NCI-H1436 (cell line): Measurements from ENCODE around the gene TRIM46.

Experiments used
- DNase-seq: peaks from one replicate; lab custom pipeline; 2025; lab: John Stamatoyannopoulos, UW

Gene TRIM46

DNA sequence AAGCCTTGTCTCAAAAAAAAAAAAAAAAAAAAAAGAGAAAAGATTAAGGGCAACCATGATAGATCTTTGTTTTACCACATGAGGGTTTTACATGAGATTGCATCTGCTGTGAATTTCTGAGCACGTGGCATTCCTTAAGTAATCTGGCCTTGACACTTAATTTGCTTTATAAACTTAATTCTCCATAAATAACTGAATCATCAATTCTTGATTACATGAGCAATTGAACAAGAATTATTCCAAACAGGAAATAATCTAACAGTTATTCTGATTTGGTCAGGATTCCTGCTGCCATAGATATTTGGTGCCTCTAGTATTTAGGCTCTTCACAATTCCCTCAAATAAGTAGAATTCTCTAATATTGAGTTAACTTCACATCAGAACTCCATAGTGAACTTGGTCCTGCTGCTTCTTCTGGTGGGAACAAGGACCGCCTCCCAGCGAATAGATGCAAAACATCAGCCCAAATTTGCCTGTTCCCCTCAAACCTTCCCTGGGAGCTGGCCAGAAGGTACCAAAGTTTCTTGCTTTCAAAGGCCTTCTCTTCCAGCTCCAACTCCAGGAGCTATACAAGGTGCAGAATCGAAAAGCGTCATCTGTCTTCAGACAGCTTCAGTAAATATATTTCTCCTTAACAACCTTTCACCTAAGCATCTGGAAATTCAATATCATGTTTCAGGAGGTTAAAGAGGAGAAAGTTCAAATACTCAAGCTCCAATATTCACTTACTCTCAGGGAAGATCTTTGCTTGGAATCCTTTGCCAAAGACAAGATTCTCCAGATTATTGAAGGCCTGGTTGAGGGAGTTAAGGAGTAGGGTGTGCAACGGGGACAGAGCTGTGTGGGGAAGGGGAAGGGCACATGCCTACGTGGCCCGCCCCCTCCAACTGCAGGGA lies 1.6 kb upstream of the TRIM46 start:
- DNase-seq: no peak

DNA sequence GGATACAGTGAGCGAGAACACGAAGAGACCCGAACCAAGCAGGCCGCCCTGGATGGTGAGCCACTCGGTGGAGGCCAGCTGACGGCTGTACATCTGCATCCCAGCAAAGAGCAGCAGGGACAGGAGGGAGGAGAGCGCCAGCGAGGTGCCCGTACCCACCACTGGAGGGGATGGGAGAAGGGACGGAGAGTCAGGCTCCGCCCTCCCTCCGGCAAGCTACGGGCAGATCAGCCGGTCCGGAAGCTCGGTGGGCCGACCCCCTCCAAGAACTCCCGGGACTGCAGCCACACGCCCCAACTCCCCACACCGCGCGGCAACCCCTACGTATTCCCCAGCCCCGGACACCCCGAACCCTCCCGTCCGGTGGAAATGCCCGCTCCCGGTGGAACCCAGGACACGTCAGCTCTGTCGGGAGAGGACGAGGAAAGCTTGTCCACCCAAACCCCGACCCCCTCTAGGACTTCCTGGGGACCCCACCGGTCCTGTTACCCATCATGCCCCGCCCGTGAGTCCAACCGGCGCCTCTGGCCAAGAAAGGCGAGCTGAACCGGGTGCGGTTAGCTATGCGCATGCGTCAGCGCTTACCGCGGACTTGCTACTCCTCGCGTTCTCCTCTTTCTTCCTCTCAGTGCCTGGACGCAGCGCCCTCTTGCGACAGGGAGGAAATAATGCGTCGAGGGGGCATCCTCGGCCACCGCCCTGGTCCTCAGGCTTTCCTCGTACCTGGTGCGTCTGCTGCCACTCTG lies 744 bp upstream of the TRIM46 start, which contains the start of gene KRTCAP2:
TSS of gene KRTCAP2 (minus strand) at position 573 of the 746 bp plus-strand sequence. CDS start at position 493, 80 bp downstream.
- DNase-seq: peak; percentile 93

DNA sequence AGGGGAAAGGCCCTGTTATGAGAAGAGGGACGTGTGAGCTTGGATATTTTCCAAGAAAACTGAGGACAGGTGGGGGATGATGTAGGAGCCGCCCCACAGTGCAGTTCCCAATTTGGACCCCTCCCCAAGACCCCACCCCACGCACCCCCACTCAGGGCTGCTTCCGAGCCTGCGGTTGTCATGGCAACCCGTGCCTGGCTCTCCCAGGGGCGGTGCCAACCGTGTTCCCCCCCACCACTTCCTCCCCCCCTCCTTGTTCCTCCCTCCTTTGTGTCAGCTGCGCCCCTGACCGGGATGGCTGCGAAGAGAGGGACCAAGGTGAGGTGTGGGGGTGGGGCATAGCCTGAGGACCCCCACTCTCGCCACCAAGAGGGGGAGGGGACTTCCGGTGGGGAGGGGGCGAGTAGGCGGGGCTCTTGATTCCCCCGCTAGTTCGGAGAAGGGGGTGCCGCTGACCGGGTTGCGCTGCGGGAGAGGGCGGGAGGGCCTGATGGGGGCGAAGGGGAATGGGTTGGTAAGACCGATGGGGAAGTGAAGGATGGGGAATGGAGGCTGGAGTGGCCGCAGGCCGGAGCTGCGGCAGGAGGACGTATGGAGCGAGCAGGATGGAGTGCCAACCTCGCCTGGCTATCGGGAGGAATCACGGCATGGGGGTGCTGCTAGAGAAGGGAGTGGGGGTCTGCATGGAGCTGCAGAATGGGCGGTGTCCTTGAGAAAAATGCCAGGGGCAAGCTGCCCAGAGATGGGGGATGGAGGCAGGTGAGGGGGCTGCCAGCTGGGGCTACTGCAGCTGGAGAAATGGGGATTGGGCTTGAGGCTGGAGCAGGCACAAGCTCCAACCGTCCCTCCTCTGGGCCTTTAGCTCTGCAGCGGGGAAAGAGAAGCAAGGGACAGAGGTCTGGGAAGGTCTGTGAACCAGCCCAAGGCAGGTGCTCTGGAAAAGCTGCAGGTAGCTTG lies 953 bp downstream of the TRIM46 start:
- DNase-seq: peak; percentile 76

DNA sequence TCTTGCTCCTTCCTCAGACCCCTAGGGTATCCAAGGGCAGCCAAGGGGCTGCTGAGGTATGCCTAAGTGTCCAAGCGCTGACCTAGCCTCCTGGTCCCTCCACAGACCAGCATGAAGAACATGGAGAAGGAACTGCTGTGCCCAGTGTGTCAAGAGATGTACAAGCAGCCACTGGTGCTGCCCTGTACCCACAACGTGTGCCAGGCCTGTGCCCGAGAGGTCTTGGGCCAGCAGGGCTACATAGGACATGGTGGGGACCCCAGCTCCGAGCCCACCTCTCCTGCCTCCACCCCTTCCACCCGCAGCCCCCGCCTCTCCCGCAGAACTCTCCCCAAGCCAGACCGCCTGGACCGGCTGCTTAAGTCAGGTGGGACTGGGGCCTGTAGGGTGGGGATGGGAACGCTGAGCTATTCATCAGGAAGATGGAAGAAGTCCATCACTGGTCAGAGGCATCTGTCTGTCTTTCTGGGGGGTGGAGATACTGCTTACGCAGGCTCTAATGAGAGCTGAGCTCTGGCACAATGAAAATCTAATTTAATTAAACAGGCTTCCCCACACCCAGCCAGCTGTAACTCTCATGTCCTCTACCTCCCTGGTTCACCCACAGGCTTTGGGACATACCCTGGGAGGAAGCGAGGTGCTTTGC lies 1.8 kb downstream of the TRIM46 start:
- no peak for DNase-seq

DNA sequence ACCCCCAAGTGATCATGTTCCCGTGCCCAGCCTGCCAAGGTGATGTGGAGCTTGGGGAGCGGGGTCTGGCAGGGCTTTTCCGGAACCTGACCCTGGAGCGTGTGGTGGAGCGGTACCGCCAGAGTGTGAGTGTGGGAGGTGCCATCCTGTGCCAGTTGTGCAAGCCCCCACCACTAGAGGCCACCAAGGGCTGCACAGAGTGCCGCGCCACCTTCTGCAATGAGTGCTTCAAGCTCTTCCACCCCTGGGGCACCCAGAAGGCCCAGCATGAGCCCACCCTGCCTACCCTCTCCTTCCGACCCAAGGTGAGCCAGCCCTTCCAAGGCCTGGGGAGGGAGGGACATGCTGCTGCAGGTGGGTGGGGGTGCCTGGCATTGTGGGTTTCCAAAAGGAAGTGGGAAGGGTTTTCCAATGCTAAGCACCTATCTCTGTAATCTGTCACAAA lies 2.3 kb downstream of the TRIM46 start:
- peak; percentile 14 for DNase-seq

DNA sequence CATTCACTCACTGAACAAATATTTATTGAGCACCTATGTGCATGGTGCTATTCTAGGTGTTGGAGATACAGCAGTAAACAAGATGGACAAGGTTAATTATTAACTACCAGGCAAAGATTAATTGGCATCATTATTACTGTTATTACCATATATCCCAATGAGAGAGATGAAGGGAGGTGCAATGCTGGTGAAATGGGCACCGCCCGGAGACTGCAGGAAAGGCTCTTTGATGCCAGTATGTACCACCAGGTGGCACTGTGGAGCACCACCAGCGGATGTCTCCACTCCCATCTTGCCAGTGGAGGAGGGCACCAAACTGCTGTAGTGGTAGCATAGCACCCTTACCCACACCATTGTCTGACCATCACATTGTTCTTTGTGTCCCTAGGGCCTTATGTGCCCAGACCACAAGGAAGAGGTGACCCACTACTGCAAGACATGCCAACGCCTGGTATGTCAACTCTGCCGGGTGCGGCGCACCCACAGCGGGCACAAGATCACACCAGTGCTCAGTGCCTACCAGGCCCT lies 3.0 kb downstream of the TRIM46 start:
- peak; percentile 70 for DNase-seq

DNA sequence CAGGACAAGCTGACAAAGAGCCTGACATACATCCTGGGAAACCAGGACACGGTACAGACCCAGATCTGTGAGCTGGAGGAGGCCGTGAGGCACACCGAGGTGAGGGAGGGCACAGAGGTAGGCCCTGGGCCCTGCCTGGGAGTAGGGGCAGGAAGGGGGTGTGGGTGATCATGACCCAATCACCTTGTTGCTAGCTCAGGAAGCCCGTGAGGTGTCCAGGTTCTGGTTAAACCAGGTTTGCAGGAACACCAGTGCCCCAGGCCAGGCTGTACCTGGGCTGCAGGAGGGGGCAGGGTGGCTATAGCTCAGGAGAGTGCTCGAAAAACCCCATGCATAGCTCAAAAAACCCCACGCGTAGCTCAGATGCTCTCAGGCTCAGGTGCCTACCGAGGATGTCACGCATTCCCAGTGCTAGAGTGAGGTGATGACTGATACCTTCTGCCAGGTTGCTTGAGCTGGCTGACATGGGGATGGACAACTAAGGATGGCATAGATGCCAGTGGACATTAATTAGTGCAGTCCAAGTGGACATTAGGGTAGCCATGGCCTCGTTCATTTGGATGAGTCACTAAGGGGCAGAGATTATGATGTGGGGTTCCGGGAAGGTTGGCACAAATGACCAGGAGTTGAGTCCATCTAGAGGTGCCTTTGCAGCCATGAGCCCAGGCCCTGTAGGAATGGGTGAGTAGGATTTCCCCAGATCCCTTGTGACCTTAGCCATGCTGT lies 3.7 kb downstream of the TRIM46 start:
- no peak for DNase-seq

DNA sequence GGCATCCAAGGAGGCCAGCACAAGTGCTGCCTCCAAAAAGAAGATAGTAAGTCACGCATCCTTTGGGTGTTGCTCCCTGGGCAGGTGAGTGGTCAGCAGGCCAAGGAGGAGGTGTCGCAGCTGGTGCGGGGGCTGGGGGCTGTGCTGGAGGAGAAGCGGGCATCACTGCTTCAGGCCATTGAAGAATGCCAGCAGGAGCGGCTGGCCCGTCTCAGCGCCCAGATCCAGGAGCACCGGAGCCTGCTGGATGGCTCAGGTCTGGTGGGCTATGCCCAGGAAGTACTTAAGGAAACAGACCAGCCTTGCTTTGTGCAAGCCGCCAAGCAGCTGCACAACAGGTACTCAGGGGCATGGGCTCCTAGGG lies 4.3 kb downstream of the TRIM46 start:
- DNase-seq: no peak

DNA sequence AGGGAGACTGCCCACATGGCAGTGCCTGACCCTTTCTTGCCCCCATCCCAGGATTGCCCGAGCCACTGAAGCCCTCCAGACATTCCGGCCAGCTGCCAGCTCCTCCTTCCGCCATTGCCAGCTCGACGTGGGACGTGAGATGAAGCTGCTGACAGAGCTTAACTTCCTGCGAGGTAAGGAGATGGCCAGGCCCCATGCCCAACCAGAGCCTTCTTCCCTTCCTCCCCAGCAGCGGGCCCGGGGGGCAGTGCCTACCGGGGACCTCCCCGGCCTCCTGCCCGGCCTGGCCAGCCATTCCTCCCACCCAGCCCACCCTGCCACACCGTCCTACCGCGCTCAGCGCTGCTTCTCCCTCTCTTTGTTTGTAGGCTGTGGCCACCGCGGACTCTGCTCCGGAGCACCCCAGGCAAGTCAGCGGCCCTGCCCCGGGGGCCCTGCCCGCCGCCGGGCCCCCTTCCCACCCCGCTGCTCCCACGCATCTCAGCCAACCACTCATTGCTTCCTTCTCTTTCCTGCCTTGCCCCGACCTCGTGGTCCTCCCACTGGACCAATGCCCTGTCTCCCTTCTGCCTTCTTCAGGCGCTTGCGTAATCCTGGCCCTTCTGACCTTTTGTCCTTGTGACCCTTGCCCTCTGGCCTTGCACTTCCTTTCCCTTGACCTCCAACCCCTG lies 4.9 kb downstream of the TRIM46 start:
- no peak for DNase-seq

DNA sequence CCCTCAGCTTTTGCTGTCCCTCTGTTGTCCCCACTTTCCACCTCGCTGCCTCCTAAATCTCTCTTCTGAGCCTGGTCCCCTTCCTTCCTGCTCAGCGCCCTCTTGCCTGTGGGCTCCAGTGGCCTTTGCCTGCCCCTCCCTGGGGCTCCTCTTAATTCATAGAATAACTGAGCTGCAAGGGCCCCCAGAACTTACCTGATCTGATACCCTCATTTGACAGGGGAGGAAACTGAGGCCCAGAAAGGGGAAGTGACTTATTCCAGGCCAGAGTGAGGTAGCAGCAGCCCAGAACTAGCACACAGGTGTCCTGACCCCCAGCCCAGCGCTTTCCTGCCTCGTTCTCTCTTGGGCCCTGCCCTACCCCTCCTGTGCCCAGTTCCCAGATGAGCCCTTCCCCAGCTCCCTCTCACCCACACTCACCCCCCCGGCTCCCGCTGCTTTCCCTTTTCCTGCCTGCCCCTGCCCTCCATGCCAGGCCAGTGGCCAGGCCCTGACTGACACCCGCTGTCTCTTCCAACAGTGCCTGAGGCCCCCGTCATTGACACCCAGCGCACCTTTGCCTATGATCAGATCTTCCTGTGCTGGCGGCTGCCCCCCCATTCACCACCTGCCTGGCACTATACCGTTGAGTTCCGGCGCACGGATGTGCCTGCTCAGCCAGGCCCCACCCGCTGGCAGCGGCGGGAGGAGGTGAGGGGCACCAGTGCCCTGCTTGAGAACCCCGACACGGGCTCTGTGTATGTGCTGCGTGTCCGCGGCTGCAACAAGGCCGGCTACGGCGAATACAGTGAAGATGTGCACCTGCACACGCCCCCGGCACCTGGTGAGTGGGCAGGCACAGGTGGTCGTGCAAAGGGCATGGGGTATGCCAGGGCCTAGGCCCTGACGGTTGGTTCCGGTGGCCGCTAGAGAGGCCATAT lies 5.7 kb downstream of the TRIM46 start:
- no peak for DNase-seq

DNA sequence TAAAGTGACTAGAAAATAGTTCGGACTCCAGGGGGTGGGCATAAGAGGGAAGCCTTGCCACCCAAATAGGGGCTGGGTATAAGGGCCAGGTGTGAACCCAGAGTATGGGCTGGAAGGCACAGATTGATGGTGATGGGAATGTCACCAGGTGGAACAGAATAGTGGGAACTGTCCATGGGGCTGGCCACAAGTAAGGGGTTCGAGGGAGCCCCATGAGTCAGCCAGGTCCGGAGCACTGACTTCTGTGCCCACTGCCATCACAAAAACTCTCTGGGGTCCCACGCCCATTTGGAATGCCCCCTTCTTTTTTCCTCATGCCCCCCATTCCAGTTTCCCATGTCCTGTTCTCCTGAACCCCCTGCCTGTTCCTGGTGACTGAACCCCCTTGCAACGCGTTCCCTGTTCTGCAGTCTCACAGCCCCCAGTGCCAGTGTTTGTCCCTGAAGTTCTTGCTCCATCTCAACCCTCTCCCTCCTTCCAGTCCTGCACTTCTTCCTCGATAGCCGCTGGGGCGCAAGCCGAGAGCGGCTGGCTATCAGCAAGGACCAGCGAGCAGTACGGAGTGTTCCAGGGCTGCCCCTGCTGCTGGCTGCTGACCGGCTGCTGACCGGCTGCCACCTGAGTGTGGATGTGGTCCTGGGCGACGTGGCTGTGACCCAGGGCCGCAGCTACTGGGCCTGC lies 7.9 kb downstream of the TRIM46 start:
- DNase-seq: no peak

DNA sequence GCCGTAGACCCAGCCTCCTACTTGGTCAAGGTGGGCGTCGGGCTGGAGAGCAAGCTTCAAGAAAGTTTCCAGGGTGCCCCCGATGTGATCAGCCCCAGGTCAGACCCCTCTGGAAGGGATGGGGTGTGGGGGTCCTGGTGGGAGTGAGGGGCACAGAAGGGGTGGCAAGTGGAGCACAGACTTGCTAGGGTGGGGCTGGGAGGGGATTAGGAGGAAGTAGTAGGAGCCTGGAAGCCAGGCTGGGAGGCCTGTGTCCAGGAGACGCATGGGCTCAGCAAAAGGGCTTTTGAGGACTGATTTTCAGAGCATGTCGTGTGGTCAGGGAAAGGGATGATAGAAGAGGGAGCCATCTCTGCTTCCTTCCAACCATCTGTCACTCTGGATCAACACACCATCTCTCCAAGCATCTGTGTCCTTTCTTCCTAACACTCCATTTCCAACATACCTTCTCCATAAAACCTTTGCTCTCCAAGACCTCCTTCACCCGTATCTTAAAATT lies 8.5 kb downstream of the TRIM46 start:
- DNase-seq: no peak

DNA sequence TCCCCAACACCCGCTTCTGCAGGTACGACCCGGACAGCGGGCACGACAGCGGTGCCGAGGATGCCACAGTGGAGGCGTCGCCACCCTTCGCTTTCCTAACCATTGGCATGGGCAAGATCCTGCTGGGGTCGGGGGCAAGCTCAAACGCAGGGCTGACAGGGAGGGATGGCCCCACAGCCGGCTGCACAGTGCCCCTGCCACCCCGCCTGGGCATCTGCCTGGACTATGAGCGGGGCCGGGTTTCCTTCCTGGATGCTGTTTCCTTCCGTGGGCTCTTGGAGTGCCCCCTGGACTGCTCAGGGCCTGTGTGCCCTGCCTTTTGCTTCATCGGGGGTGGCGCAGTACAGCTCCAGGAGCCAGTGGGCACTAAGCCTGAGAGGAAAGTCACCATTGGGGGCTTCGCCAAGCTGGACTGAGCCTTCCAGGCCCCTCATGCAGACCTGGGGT lies 10.1 kb downstream of the TRIM46 start:
- no peak for DNase-seq

DNA sequence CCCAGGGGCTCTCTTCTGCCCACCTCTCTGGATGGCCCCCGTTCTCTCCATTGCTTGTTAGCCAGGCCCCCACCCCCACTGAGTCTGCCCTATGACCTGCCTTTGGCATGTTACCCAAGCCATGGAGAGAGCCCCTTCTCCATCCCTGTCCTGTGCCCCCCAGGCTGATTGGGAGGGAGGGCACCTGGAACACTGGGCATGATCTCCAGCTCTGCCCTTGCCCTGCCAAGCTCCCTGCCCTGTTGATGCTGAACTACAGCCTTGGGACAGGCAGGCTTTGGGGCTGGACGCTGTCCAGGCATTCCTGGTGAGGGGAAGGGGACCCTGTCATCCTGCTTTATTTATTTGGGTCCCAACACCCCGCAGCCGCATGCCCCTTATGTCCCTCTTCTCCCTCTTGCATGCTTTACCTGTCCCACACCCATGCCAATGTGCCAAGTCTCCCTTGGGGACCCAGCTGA lies 10.7 kb downstream of the TRIM46 start:
- DNase-seq: no peak

DNA sequence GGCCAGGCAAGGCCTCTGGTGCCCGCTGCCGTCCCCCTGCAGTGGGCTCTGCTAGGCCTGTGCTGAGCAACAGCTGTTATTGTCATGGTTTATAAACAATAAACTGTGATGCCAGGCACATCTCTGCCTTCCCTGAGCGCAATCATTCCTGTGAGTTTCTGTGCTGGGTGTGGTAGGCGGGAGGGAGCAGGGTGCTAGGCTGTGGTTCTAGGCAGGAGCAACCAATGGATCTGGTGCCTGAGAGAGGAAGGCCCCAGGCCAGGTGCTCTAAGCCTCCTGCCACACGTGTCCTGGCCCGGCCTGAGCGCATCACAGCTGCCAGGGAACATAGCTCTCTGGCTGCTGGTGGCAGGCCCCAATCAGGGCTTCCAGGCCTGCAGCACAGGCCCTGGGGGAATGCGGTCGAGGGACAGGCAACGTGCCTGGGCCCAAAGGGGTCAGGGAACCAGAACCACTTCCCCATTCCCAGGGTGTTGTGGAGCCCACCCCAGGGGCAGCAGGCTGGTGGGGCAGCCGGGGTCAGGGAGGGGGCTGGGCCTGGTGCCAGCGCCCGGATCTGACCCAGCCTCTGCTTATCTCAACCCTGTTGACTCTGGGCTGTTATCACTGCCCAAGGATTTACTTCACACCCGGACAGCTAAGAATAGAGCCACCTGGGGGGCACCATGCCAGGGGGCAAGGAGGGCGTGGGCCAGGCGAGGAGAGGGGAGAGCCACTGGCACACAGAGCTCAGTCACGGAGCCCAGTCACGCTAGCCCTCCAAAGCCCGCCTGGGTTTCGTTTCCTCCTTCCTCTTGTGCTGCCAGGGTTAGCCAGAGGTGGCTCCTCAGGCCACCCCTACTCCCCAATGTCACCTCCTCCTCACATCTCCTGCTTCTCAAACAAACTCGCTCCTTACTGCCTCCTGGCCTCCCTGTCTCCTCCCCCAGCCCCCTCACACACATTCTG lies 11.5 kb downstream of the TRIM46 start:
- no peak for DNase-seq

DNA sequence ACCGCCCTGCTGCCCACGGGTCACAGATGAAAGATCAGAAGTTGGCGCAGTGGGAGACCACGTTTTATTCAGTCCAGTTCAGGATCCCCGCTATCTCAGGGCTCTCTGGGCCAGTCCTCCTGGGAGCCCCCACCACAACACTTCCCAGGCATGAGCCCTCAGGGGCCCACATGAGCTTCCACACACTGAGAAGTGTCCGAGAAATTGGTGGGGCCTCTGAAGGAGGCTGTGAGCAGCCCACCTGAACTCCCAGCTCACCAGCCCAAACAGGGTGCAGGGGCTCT lies 12.1 kb downstream of the TRIM46 start:
- no peak for DNase-seq
